Activated naive CD8-positive, alpha-beta T cell treated with anti-CD3 and anti-CD28 coated beads, Interleukin-2, amount 50 U/mL, for 16 hours (primary cell): ENCODE data around the gene SKIC2.
"Not testable (repeated sequence)": the region's sequence is repeated elsewhere in the genome, so short reads cannot be mapped to it uniquely, and the experiment has no call there.

ENCODE experiments used
- DNase-seq: peaks from one replicate; pipeline ENCODE4 v3.0.0-alpha.2; 2020; ENCODE audit warnings: low read depth, low spot score

SKIC2 gene

GRCh38 chr6:32003301-32003700 lies 44.3 kb downstream of the SKIC2 start:
- DNase-seq = not testable (repeated sequence)

GRCh38 chr6:32004393-32004792 lies 45.4 kb downstream of the SKIC2 start:
- not testable (repeated sequence) for DNase-seq

- DNase-seq = not testable (repeated sequence)
These were observed 46.0 kb downstream of the SKIC2 start for GRCh38 chr6:32004864-32005537.

- DNase-seq = not testable (repeated sequence)
These were observed 46.5 kb downstream of the SKIC2 start for GRCh38 chr6:32005538-32005880.

GRCh38 chr6:32005991-32006529 lies 47.1 kb downstream of the SKIC2 start:
- not testable (repeated sequence) for DNase-seq

GRCh38 chr6:32007086-32007485 lies 48.1 kb downstream of the SKIC2 start:
- not testable (repeated sequence) for DNase-seq

- DNase-seq = not testable (repeated sequence)
These were observed 49.1 kb downstream of the SKIC2 start for GRCh38 chr6:32008037-32008436.

- DNase-seq = not testable (repeated sequence)
These were observed 49.6 kb downstream of the SKIC2 start for GRCh38 chr6:32008616-32009015.

- DNase-seq = not testable (repeated sequence)
These were observed 50.6 kb downstream of the SKIC2 start for GRCh38 chr6:32009537-32009936.

- DNase-seq = not testable (repeated sequence)
These were observed 52.0 kb downstream of the SKIC2 start for GRCh38 chr6:32010856-32011530.

GRCh38 chr6:32012941-32013617 lies 54.1 kb downstream of the SKIC2 start:
- DNase-seq = not testable (repeated sequence)

GRCh38 chr6:32013738-32014137 lies 54.8 kb downstream of the SKIC2 start:
- DNase-seq = not testable (repeated sequence)

- DNase-seq = not testable (repeated sequence)
These were observed 55.6 kb downstream of the SKIC2 start, which contains the start of gene C4B for GRCh38 chr6:32014547-32014946. Gene C4B, plus strand, starts transcription at chr6:32014795. Its CDS starts 51 bp downstream, at chr6:32014846.
